GM18520 (cell line): ENCODE results near the gene MCF2L.
"Not testable (repeated sequence)": the region's sequence is repeated elsewhere in the genome, so short reads cannot be mapped to it uniquely, and the experiment has no call there.

Experiments used
- ATAC-seq: cut with Tn5 transposase; IDR thresholded peaks from one replicate; pipeline ENCODE4 v1.9.1; 2021; ENCODE audit not compliant: unreplicated experiment

Gene MCF2L

GRCh38 chr13:113063091-113063491 is 94.1 kb downstream of the MCF2L start:
- ATAC-seq, result no peak

DNA sequence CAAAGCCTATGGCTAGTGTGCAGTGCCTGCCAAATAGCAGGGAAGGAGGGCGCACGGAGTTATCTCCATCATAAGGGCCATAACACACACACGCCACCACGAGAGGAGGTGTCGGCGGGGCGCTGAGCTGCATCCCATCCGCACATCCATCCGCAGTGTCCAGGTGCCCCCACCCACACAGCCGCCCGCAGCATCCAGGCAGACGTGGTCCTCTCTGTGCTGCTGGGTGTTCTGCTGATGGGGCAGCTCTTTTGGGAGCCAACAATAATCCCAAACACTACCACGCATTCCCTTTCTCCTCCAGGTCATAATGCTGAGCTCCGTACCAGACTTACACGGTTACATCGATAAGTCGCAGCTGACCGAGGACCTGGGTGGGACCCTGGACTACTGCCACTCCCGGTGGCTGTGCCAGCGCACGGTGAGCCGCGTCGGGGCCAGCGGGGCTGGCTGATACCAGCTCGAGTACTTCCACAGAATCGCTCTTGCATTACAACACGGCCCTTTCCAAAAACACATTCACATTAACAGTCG is 95.1 kb downstream of the MCF2L start:
- ATAC-seq, result no peak

GRCh38 chr13:113064534-113065405 is 95.8 kb downstream of the MCF2L start:
- no peak for ATAC-seq

GRCh38 chr13:113065406-113066141 is 96.6 kb downstream of the MCF2L start:
- ATAC-seq, result no peak

DNA sequence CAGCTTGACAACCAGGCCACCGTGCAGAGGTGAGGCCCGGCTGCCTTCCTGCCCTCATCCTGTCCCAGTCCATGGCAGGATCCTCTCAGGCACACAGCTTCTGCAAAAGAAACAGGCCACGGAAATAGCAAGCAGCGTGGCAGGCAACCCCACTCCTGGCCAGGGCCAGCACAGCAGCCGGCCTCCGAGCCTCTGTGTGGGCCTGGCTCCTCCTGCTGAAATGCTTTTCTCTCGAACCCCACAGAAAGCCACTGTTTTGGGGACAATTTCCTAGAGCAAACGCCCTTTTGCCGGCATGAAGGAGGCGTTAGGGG is 97.1 kb downstream of the MCF2L start:
- no peak for ATAC-seq

GRCh38 chr13:113066746-113067145 is 97.7 kb downstream of the MCF2L start:
- no peak for ATAC-seq

- no peak for ATAC-seq
Measured at GRCh38 chr13:113069861-113070805, 101.1 kb downstream of the MCF2L start.

- no peak for ATAC-seq
Measured at GRCh38 chr13:113070855-113071254, 101.8 kb downstream of the MCF2L start.

GRCh38 chr13:113072376-113072775 is 103.4 kb downstream of the MCF2L start:
- no peak for ATAC-seq

DNA sequence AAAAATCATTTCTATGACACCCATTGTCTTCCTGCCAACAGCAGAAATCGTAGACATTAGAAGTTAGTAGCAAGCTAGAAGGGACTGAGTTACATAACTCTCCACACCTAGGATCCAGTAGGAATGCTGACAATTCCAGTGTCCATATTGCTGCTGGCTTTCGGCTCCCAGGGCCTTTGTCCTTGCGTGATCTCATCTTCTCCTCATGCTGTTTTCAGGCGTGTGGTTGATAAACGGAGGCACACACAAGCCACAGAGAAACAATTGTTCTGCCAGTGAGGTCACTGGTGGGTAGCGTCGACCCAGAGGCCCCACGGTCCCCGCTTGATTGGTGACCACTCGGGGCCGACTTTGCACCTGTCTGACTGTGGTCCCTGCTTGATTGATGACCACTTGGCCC is 104.9 kb downstream of the MCF2L start:
- ATAC-seq, result no peak

GRCh38 chr13:113074401-113074800 is 105.4 kb downstream of the MCF2L start:
- ATAC-seq, result no peak

DNA sequence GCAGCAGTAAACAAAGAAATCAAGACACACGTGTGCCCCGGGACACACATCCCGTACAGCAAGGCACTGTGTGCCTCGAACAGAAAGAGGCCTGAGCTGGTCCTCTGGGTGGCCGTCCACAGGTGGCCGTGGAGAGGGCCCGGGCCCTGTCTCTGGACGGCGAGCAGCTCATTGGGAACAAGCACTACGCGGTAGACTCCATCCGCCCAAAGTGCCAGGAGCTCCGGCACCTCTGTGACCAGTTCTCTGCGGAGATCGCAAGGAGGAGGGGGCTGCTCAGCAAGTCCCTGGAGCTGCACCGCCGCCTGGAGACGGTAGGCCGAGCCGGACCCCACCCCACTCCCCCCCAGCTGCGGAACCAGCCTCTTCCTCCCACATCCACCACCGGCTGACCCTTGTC is 105.9 kb downstream of the MCF2L start:
- ATAC-seq, result no peak

DNA sequence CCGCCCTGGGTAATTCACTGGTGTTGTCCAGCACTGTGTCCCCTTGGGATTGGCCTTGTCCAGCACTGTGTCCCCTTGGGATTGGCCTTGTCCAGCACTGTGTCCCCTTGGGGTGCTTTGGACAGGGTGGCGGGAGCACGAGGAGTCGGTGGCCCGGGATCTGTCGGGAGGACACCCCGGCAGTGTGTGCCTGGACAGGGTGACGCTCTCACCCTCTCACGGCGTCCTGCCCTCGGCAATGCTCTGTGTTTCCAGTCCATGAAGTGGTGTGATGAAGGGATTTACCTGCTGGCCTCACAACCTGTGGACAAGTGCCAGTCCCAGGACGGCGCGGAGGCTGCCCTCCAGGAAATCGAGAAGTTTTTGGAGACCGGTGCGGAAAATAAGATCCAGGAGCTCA is 106.7 kb downstream of the MCF2L start:
- no peak for ATAC-seq

DNA sequence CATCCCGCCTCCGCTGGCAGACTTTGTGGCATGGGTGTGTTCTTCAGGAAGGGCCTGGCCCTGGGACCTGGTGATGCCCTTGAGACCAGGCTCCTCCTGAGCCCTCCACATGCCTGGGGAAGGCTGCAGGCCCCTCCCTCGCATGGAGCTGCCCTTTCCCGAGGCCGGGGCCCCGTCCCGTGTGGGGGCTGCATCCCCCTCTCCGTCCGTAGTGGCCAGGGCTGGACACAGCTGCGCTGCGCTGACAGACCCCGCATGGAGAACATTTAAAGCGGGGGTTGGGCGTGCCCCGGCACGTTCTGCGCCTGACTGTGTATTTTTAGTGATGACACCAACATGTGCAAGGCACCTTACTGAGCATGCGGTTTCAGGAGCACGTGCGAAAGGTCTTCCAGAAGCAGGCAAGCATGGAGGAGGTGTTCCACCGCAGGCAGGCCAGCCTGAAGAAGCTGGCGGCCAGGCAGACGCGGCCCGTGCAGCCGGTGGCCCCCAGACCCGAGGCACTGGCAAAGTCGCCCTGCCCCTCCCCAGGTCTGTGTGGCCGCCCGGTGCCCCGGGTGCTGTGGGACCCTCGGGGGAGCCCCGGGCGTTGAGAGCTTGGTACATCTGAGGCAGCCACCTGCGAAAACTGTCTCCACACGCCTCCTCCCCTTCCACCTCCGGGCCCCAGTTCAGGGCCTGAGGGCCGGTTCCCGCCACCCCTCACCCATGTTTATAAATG is 107.8 kb downstream of the MCF2L start:
- no peak for ATAC-seq

GRCh38 chr13:113077566-113077952 is 108.5 kb downstream of the MCF2L start:
- no peak for ATAC-seq

- ATAC-seq, result no peak
Measured at GRCh38 chr13:113077953-113078901, 109.2 kb downstream of the MCF2L start.

GRCh38 chr13:113078902-113079780 is 110.1 kb downstream of the MCF2L start:
- ATAC-seq, result no peak

- not testable (repeated sequence) for ATAC-seq
Measured at GRCh38 chr13:113079781-113080080, 110.7 kb downstream of the MCF2L start.
